CD4-positive, alpha-beta memory T cell (primary cell): Measurements from ENCODE around the gene PLPP3. TPM values are rescaled to one million over a fixed set of nuclear protein-coding genes. Genes with fewer than 3 reads are reported as not detected.

Experiments
- CTCF ChIA-PET: fragments of 350-600 bp; sonication (Branson Sonifier 250); formaldehyde crosslinking; loops from one replicate; lab custom pipeline; 2021; ENCODE audit warnings: inconsistent platforms; ENCODE audit not compliant: partially characterized antibody; lab: Charles Lee
- POLR2A ChIA-PET: fragments of 350-600 bp; sonication (Branson Sonifier 250); formaldehyde crosslinking; loops from one replicate; lab custom pipeline; 2021; ENCODE audit not compliant: partially characterized antibody; lab: Charles Lee
- DNase-seq, 5 donors: peaks; one replicate each; pipeline versions ENCODE4 v3.0.0 to v3.0.0-alpha.2; 2020 to 2022; ENCODE audit warnings: mixed read lengths in 1 of 5
- H3K27ac ChIP-seq: one replicate; pipeline ENCODE4 v1.7.0; 2013; ENCODE audit warnings: low read depth, low read length
- H3K27me3 ChIP-seq: 2 replicates; pipeline ENCODE4 v1.7.0; 2013; ENCODE audit warnings: mild to moderate bottlenecking, low read length, moderate library complexity; ENCODE audit not compliant: insufficient read depth
- H3K36me3 ChIP-seq: 2 replicates; pipeline ENCODE4 v1.7.0; 2013; ENCODE audit warnings: mild to moderate bottlenecking, low read length, moderate library complexity; ENCODE audit not compliant: insufficient read depth
- H3K4me1 ChIP-seq: 2 replicates; pipeline ENCODE4 v1.7.0; 2013; ENCODE audit warnings: mild to moderate bottlenecking, low read length, moderate library complexity; ENCODE audit not compliant: insufficient read depth
- H3K4me3 ChIP-seq, 2 donors: one replicate each; pipeline ENCODE4 v1.7.0; 2013; ENCODE audit warnings: low read length in 2 of 2, mild to moderate bottlenecking in 1 of 2
- H3K9me3 ChIP-seq, 2 donors: one replicate each; pipeline ENCODE4 v1.7.0; 2013; ENCODE audit warnings: low read length in 2 of 2, control low read depth in 1 of 2; ENCODE audit not compliant: control insufficient read depth in 1 of 2
- H3K27ac Mint-ChIP-seq, 7 donors: one replicate each; pipeline ENCODE4 v1.8.0; 2020 to 2021; ENCODE audit warnings: mixed read lengths in 7 of 7, mild to moderate bottlenecking in 6 of 7, inconsistent platforms in 3 of 7, moderate library complexity in 3 of 7
- H3K27me3 Mint-ChIP-seq, 2 donors: one replicate each; pipeline ENCODE4 v1.8.0; 2020 to 2021; ENCODE audit warnings: mixed read lengths in 2 of 2
- H3K36me3 Mint-ChIP-seq, 2 donors: one replicate each; pipeline ENCODE4 v1.8.0; 2020 to 2021; ENCODE audit warnings: mixed read lengths in 2 of 2, inconsistent platforms in 1 of 2, mild to moderate bottlenecking in 1 of 2
- H3K4me1 Mint-ChIP-seq, 4 donors: one replicate each; pipeline ENCODE4 v1.8.0; 2020 to 2021; ENCODE audit warnings: mixed read lengths in 4 of 4, mild to moderate bottlenecking in 1 of 4
- H3K4me3 Mint-ChIP-seq, 8 donors: one replicate each; pipeline ENCODE4 v1.8.0; 2020 to 2021; ENCODE audit warnings: mixed read lengths in 8 of 8, mild to moderate bottlenecking in 7 of 8, moderate library complexity in 6 of 8, inconsistent platforms in 3 of 8
- H3K9me3 Mint-ChIP-seq, 8 donors: one replicate each; pipeline ENCODE4 v1.8.0; 2020 to 2021; ENCODE audit warnings: mixed read lengths in 8 of 8, mild to moderate bottlenecking in 5 of 8, inconsistent platforms in 3 of 8, moderate library complexity in 1 of 8
- intact Hi-C: fragments of 100-400 bp; cut with micrococcal nuclease; formaldehyde crosslinking; loops from one replicate; pipeline ENCODE4 v1.15.1; 2023
- polyA plus RNA-seq, 2 donors: library from polyadenylated mRNA; unstranded; fragments of 300-500 nt; fragmentation: Illumina TruSeq; gene quantifications; one replicate each; pipeline ENCODE4 v1.2.3, GENCODE V29; 2021
- total RNA-seq, 2 experiments: library from RNA; stranded (reverse); gene quantifications; one replicate each; pipeline ENCODE4 v1.2.3, GENCODE V29; 2021

The PLPP3 gene
- total and polyA plus RNA-seq, 4 experiments from 2014 or later, result 0.61 to 0.94 TPM; not detected in 2

GRCh38 chr1:56555448-56555847, 23.9 kb downstream of the PLPP3 start:
- H3K4me1 Mint-ChIP-seq, result no peaks in the 10 kb centered on the region
- ChIA-PET CTCF (no interaction called here), POLR2A (no interaction called here)
- Histone ChIP-seq H3K4me3 (no peak overlapping the region), H3K27ac (no peak overlapping the region), H3K4me1 (no peaks in the 10 kb centered on the region), H3K27me3 (no peaks in the 10 kb centered on the region), H3K9me3 (no peaks in the 10 kb centered on the region), H3K36me3 (no peaks in the 10 kb centered on the region)
- H3K9me3 Mint-ChIP-seq, result peaks cover 0 to 3% (median under 1%) of the 10 kb centered on the region in 8 donors
- intact Hi-C loops, result no loop called here
- no peaks in the 10 kb centered on the region for H3K36me3 Mint-ChIP-seq
- no peak overlapping the region for H3K27ac Mint-ChIP-seq
- DNase-seq, result no peak
- H3K27me3 Mint-ChIP-seq, result no peaks in the 10 kb centered on the region
- no peak overlapping the region for H3K4me3 Mint-ChIP-seq

DNA sequence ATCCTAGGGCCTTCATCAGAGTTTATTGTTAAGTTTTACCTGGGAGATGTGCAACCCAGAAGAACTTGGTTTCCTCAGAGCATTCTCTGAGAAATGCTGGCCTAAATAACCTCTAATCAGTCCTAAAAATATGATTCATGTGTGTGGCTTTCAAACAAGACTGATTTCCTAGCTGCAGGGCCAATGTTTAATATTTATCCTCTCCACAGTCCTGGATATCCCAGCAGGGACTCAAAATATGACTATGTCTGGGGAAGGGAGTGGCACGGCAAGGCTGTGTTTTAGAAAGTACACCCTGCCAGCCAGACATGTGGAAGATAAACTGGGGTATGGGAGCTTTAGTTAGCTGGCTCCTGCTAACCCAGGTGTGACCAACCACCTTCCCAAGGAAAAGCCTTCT, 26.3 kb downstream of the PLPP3 start:
- Mint-ChIP-seq H3K9me3 (peaks cover 0 to 2% (median 0%) of the 10 kb centered on the region in 8 donors), H3K4me3 (no peak overlapping the region), H3K27ac (no peak overlapping the region), H3K27me3 (no peaks in the 10 kb centered on the region), H3K4me1 (no peaks in the 10 kb centered on the region), H3K36me3 (no peaks in the 10 kb centered on the region)
- no peak for DNase-seq
- CTCF ChIA-PET, result no interaction called here
- Histone ChIP-seq H3K27me3 (no peaks in the 10 kb centered on the region), H3K4me3 (no peak overlapping the region), H3K36me3 (no peaks in the 10 kb centered on the region), H3K27ac (no peak overlapping the region), H3K9me3 (no peaks in the 10 kb centered on the region), H3K4me1 (no peaks in the 10 kb centered on the region)
- POLR2A ChIA-PET, result no interaction called here
- intact Hi-C loops, result no loop called here

GRCh38 chr1:56552349-56552748, 27.0 kb downstream of the PLPP3 start:
- H3K9me3 ChIP-seq, result no peaks in the 10 kb centered on the region
- ChIA-PET CTCF (no interaction called here), POLR2A (no interaction called here)
- Mint-ChIP-seq H3K27me3 (no peaks in the 10 kb centered on the region), H3K36me3 (no peaks in the 10 kb centered on the region), H3K27ac (no peak overlapping the region), H3K9me3 (peaks cover 0 to 2% (median 0%) of the 10 kb centered on the region in 8 donors), H3K4me1 (no peaks in the 10 kb centered on the region), H3K4me3 (no peak overlapping the region)
- intact Hi-C loops, result no loop called here
- H3K4me3 ChIP-seq, result no peak overlapping the region
- no peaks in the 10 kb centered on the region for H3K4me1 ChIP-seq
- H3K27me3 ChIP-seq, result no peaks in the 10 kb centered on the region
- no peaks in the 10 kb centered on the region for H3K36me3 ChIP-seq
- DNase-seq, result no peak
- H3K27ac ChIP-seq, result no peak overlapping the region

DNA sequence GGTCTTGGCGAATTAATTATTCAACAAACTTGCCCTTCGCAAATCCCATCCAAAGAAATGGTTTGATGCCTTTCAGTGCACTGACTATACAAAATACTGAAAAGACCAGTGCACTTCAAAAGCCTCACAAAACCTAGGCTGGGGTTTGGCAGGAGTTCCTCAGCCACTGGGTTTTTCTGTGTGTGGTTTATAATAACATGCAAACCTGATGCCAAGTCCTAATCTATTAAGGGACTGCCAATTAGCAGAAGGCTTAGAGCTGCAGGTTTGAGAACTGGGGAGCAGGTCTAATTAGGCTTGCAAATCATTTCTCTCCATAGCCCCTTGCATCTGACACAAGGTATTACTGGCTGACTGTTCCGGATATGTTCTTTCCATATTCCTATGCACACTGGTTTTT, 27.7 kb downstream of the PLPP3 start:
- Histone ChIP-seq H3K27me3 (no peaks in the 10 kb centered on the region), H3K4me1 (no peaks in the 10 kb centered on the region), H3K9me3 (no peaks in the 10 kb centered on the region), H3K27ac (no peak overlapping the region), H3K4me3 (no peak overlapping the region), H3K36me3 (no peaks in the 10 kb centered on the region)
- Mint-ChIP-seq H3K27me3 (no peaks in the 10 kb centered on the region), H3K4me1 (no peaks in the 10 kb centered on the region), H3K27ac (no peak overlapping the region), H3K9me3 (peaks cover 0 to 2% (median 0%) of the 10 kb centered on the region in 8 donors), H3K4me3 (no peak overlapping the region), H3K36me3 (no peaks in the 10 kb centered on the region)
- ChIA-PET POLR2A (no interaction called here), CTCF (no interaction called here)
- intact Hi-C loops, result no loop called here
- DNase-seq, result no peak

- no peaks in the 10 kb centered on the region for H3K27me3 ChIP-seq
- no peak for DNase-seq
- H3K9me3 ChIP-seq, result no peaks in the 10 kb centered on the region
- no peak overlapping the region for H3K4me3 ChIP-seq
- H3K4me1 Mint-ChIP-seq, result no peaks in the 10 kb centered on the region
- H3K27ac ChIP-seq, result no peak overlapping the region
- intact Hi-C loops, result no loop called here
- H3K27me3 Mint-ChIP-seq, result no peaks in the 10 kb centered on the region
- POLR2A ChIA-PET, result no interaction called here
- H3K9me3 Mint-ChIP-seq, result peaks cover 0 to 2% (median 0%) of the 10 kb centered on the region in 8 donors
- H3K27ac Mint-ChIP-seq, result no peak overlapping the region
- H3K4me3 Mint-ChIP-seq, result no peak overlapping the region
- H3K36me3 Mint-ChIP-seq, result no peaks in the 10 kb centered on the region
- no peaks in the 10 kb centered on the region for H3K36me3 ChIP-seq
- H3K4me1 ChIP-seq, result no peaks in the 10 kb centered on the region
- CTCF ChIA-PET, result no interaction called here
Observed at GRCh38 chr1:56550859-56551188, 28.5 kb downstream of the PLPP3 start.

DNA sequence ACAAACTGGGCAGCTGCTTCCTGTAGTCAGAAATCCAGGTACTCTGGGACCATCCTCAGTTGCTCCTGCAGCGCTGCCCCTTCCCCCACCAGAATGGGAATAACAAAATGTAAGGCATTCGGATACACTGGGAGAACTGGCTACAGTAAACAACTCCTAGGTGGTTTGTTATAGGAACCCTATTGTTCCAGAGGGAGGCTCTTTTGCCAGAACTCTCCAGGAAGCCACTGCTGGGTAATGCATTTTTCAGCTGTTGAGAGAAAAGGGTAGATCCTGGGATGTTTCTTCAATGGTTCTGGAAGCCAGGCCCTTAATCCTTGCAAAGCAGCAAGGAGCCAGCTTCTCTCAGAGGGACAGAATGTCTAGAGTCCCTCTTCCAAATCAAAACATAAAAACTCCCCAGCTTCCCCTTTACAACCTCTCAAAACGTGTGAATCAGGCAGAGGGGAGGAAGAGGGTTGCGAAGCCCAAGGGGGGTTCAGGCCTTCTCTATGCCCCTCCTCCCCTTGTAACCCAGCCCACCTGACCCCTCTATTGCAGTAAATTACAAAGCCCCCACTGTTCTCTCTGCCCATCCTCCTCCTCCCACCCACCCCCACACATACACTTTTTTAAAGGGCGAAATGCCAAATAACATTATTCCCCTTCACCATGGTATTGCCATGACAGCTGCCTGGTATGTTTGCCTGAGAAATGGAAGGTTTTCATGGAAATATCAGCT, 29.1 kb downstream of the PLPP3 start:
- H3K27me3 ChIP-seq, result no peaks in the 10 kb centered on the region
- Mint-ChIP-seq H3K4me1 (no peaks in the 10 kb centered on the region), H3K27ac (no peak overlapping the region), H3K36me3 (no peaks in the 10 kb centered on the region), H3K4me3 (no peak overlapping the region), H3K27me3 (no peaks in the 10 kb centered on the region), H3K9me3 (peaks cover 0 to 2% (median 0%) of the 10 kb centered on the region in 8 donors)
- CTCF ChIA-PET, result no interaction called here
- H3K36me3 ChIP-seq, result no peaks in the 10 kb centered on the region
- H3K9me3 ChIP-seq, result no peaks in the 10 kb centered on the region
- POLR2A ChIA-PET, result no interaction called here
- H3K27ac ChIP-seq, result no peak overlapping the region
- intact Hi-C loops, result no loop called here
- H3K4me3 ChIP-seq, result no peak overlapping the region
- DNase-seq, result no peak
- no peaks in the 10 kb centered on the region for H3K4me1 ChIP-seq

GRCh38 chr1:56548571-56548970, 30.8 kb downstream of the PLPP3 start:
- Mint-ChIP-seq H3K9me3 (peaks cover 0 to 2% (median 0%) of the 10 kb centered on the region in 8 donors), H3K27ac (no peak overlapping the region), H3K4me1 (no peaks in the 10 kb centered on the region), H3K36me3 (no peaks in the 10 kb centered on the region), H3K27me3 (no peaks in the 10 kb centered on the region), H3K4me3 (no peak overlapping the region)
- Histone ChIP-seq H3K36me3 (no peaks in the 10 kb centered on the region), H3K4me1 (no peaks in the 10 kb centered on the region), H3K27ac (no peak overlapping the region), H3K4me3 (no peak overlapping the region), H3K27me3 (no peaks in the 10 kb centered on the region), H3K9me3 (no peaks in the 10 kb centered on the region)
- DNase-seq, result no peak
- POLR2A ChIA-PET, result no interaction called here
- CTCF ChIA-PET, result no interaction called here
- intact Hi-C loops, result no loop called here
